ENCODE results near the gene RPS14.

Gene RPS14

GRCh38 chr5:150413176-150413901 lies 36.2 kb downstream of the RPS14 start:
- POLR2A ChIA-PET, result interaction anchor here (1.4 kb wide), 1 partner anchor 288 kb away, joined by 3 read pairs; the partner anchor contains the start of gene RBM22
- CTCF ChIA-PET, result no interaction called here
- DNase-seq (ENCODE audit: extremely low spot score), result no peak
- TF ChIP-seq SUZ12 (IDR thresholded peaks at IDR 0.05) (no peak), L3MBTL2 (conservative IDR thresholded peaks at IDR 0.05) (no peak), ELF4 (IDR thresholded peaks at IDR 0.05) (no peak), HDGF (IDR thresholded peaks at IDR 0.05; ENCODE audit: borderline replicate concordance) (no peak), BHLHE40 (IDR thresholded peaks at IDR 0.05; ENCODE audit: borderline replicate concordance) (no peak), FOXA1 (IDR thresholded peaks at IDR 0.05) (no peak), TARDBP (IDR thresholded peaks at IDR 0.05) (no peak), ZNF384 (IDR thresholded peaks at IDR 0.05) (no peak), SP1 (IDR thresholded peaks at IDR 0.05) (no peak), LEF1 (IDR thresholded peaks at IDR 0.05; ENCODE audit: borderline replicate concordance) (no peak), FOXM1 (IDR thresholded peaks at IDR 0.05; ENCODE audit: borderline replicate concordance) (no peak), NFRKB (IDR thresholded peaks at IDR 0.05) (no peak)
- TF ChIP-seq, protein P1, sequence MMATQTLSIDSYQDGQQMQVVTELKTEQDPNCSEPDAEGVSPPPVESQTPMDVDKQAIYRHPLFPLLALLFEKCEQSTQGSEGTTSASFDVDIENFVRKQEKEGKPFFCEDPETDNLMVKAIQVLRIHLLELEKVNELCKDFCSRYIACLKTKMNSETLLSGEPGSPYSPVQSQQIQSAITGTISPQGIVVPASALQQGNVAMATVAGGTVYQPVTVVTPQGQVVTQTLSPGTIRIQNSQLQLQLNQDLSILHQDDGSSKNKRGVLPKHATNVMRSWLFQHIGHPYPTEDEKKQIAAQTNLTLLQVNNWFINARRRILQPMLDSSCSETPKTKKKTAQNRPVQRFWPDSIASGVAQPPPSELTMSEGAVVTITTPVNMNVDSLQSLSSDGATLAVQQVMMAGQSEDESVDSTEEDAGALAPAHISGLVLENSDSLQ (IDR thresholded peaks at IDR 0.05), result no peak

GRCh38 chr5:150412319-150413175 lies 37.0 kb downstream of the RPS14 start, which contains the start of gene CD74:
TSS of gene CD74 (minus strand) at chr5:150412910. CDS start at chr5:150412749, 161 bp downstream.
- CTCF ChIA-PET, result no interaction called here
- POLR2A ChIA-PET, result interaction anchor here (1.4 kb wide), 1 partner anchor 288 kb away, joined by 3 read pairs; the partner anchor contains the start of gene RBM22
- TF ChIP-seq ARNT (IDR thresholded peaks at IDR 0.05) (no peak), FOXA1 (IDR thresholded peaks at IDR 0.05) (no peak), BHLHE40 (IDR thresholded peaks at IDR 0.05; ENCODE audit: borderline replicate concordance) (no peak), FOXM1 (IDR thresholded peaks at IDR 0.05; ENCODE audit: borderline replicate concordance) (no peak), SP1 (IDR thresholded peaks at IDR 0.05) (no peak), SUZ12 (IDR thresholded peaks at IDR 0.05) (no peak), FOXK2 (IDR thresholded peaks at IDR 0.05) (no peak), ZNF384 (IDR thresholded peaks at IDR 0.05) (no peak), L3MBTL2 (conservative IDR thresholded peaks at IDR 0.05) (no peak), LEF1 (IDR thresholded peaks at IDR 0.05; ENCODE audit: borderline replicate concordance) (no peak), TARDBP (IDR thresholded peaks at IDR 0.05) (no peak), HDGF (IDR thresholded peaks at IDR 0.05; ENCODE audit: borderline replicate concordance) (no peak), CTBP1 (IDR thresholded peaks at IDR 0.05; ENCODE audit: borderline replicate concordance) (no peak), ELF4 (IDR thresholded peaks at IDR 0.05) (no peak), NFRKB (IDR thresholded peaks at IDR 0.05) (no peak)
- TF ChIP-seq, protein P1 (IDR thresholded peaks at IDR 0.05), result no peak
- DNase-seq (ENCODE audit: extremely low spot score), result no peak

GRCh38 chr5:150411245-150411979 lies 38.1 kb downstream of the RPS14 start:
- DNase-seq (ENCODE audit: extremely low spot score), result peak; percentile 37
- TF ChIP-seq FOXA1 (IDR thresholded peaks at IDR 0.05), result no peak
- TF ChIP-seq HDGF (IDR thresholded peaks at IDR 0.05; ENCODE audit: borderline replicate concordance), result no peak
- ChIA-PET CTCF (interaction anchor here (1.5 to 2.0 kb wide), 2 partner anchors 12 to 25 kb away, joined by 6 to 7 read pairs; no protein-coding TSS in a partner anchor), POLR2A (no interaction called here)

- DNase-seq (ENCODE audit: extremely low spot score), result peak; percentile 77
- peak; percentile 99 for TF ChIP-seq ZNF384 (IDR thresholded peaks at IDR 0.05)
- TF ChIP-seq CTBP1 (IDR thresholded peaks at IDR 0.05; ENCODE audit: borderline replicate concordance), result no peak
- TF ChIP-seq, protein P1 (IDR thresholded peaks at IDR 0.05), result no peak
- ChIA-PET POLR2A (no interaction called here), CTCF (interaction anchor here (1.5 to 2.0 kb wide), 2 partner anchors 11 to 25 kb away, joined by 6 to 7 read pairs; no protein-coding TSS in a partner anchor)
These were observed 38.9 kb downstream of the RPS14 start for GRCh38 chr5:150410524-150411244.

Measured in HEK293T (cell line).